ENCODE data around the gene SLC12A6. TPM values are rescaled to one million over a fixed set of nuclear protein-coding genes. Genes with fewer than 3 reads are reported as not detected.

SLC12A6 gene
- polyA plus RNA-seq, 1 donor from 2014 or later, result 7.3 TPM

- Histone ChIP-seq H4K20me1 (ENCODE audit: insufficient read depth) (no peaks in the 10 kb centered on the region), H3K27me3 (ENCODE audit: insufficient read depth, low read depth, low read length) (no peaks in the 10 kb centered on the region), H3K9me3 (ENCODE audit: low read length) (no peaks in the 10 kb centered on the region), H3K4me2 (ENCODE audit: low read length) (peak within 1 kb of the TSS; percentile 38), H3K9ac (ENCODE audit: low read length) (peak within 1 kb of the TSS; percentile 83), H3K36me3 (ENCODE audit: insufficient read depth, low read length) (no peaks in the 10 kb centered on the region), H3K9me2 (ENCODE audit: insufficient read depth, low read length) (no peaks in the 10 kb centered on the region), H3F3A (ENCODE audit: insufficient read depth, low read length, poor library complexity, severe bottlenecking) (no peaks in the 10 kb centered on the region), H3K79me2 (replicated peaks; ENCODE audit: insufficient read depth, low read length) (peaks cover 36% of the 10 kb centered on the region), H3K4me3 (ENCODE audit: low read length) (peak within 1 kb of the TSS; percentile 75), H2AFZ (ENCODE audit: low read depth, low read length) (peak within 1 kb of the TSS; percentile 53), H3K27ac (ENCODE audit: low read length) (peak within 1 kb of the TSS; percentile 51)
- TF ChIP-seq EZH2 (IDR thresholded peaks at IDR 0.05; ENCODE audit: borderline replicate concordance, insufficient read depth, low read length, poor library complexity, severe bottlenecking) (no peak), SMC3 (conservative IDR thresholded peaks at IDR 0.05; ENCODE audit: poor library complexity) (peak; percentile 95), EP300 (conservative IDR thresholded peaks at IDR 0.05; ENCODE audit: poor library complexity, severe bottlenecking) (no peak), MXI1 (conservative IDR thresholded peaks at IDR 0.05; ENCODE audit: poor library complexity, severe bottlenecking) (peak; percentile 83), RAD21 (conservative IDR thresholded peaks at IDR 0.05) (peak; percentile 87), TAF1 (IDR thresholded peaks at IDR 0.05; ENCODE audit: low read depth) (peak; percentile 77), POLR2AphosphoS5 (IDR thresholded peaks at IDR 0.05) (peak; percentile 60), CTCF (IDR thresholded peaks at IDR 0.05; ENCODE audit: poor library complexity, severe bottlenecking) (peak; percentile 97)
- TF ChIP-seq, protein P1, sequence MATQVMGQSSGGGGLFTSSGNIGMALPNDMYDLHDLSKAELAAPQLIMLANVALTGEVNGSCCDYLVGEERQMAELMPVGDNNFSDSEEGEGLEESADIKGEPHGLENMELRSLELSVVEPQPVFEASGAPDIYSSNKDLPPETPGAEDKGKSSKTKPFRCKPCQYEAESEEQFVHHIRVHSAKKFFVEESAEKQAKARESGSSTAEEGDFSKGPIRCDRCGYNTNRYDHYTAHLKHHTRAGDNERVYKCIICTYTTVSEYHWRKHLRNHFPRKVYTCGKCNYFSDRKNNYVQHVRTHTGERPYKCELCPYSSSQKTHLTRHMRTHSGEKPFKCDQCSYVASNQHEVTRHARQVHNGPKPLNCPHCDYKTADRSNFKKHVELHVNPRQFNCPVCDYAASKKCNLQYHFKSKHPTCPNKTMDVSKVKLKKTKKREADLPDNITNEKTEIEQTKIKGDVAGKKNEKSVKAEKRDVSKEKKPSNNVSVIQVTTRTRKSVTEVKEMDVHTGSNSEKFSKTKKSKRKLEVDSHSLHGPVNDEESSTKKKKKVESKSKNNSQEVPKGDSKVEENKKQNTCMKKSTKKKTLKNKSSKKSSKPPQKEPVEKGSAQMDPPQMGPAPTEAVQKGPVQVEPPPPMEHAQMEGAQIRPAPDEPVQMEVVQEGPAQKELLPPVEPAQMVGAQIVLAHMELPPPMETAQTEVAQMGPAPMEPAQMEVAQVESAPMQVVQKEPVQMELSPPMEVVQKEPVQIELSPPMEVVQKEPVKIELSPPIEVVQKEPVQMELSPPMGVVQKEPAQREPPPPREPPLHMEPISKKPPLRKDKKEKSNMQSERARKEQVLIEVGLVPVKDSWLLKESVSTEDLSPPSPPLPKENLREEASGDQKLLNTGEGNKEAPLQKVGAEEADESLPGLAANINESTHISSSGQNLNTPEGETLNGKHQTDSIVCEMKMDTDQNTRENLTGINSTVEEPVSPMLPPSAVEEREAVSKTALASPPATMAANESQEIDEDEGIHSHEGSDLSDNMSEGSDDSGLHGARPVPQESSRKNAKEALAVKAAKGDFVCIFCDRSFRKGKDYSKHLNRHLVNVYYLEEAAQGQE (IDR thresholded peaks at IDR 0.05; ENCODE audit: borderline replicate concordance), result peak; percentile 32
Observed at GRCh38 chr15:34209421-34210282, 127.9 kb downstream of the SLC12A6 start, which contains the start of gene KATNBL1. KATNBL1 (minus strand) TSS chr15:34210096; CDS start chr15:34163676, 46,420 bp downstream.

GRCh38 chr15:34206011-34206410 is 131.6 kb downstream of the SLC12A6 start:
- TF ChIP-seq POLR2AphosphoS5 (IDR thresholded peaks at IDR 0.05) (no peak), EP300 (conservative IDR thresholded peaks at IDR 0.05; ENCODE audit: poor library complexity, severe bottlenecking) (no peak), TAF1 (IDR thresholded peaks at IDR 0.05; ENCODE audit: low read depth) (no peak), RAD21 (conservative IDR thresholded peaks at IDR 0.05) (no peak), MXI1 (conservative IDR thresholded peaks at IDR 0.05; ENCODE audit: poor library complexity, severe bottlenecking) (no peak), EZH2 (IDR thresholded peaks at IDR 0.05; ENCODE audit: borderline replicate concordance, insufficient read depth, low read length, poor library complexity, severe bottlenecking) (no peak), CTCF (IDR thresholded peaks at IDR 0.05; ENCODE audit: poor library complexity, severe bottlenecking) (no peak), SMC3 (conservative IDR thresholded peaks at IDR 0.05; ENCODE audit: poor library complexity) (no peak)
- TF ChIP-seq, protein P1 (IDR thresholded peaks at IDR 0.05; ENCODE audit: borderline replicate concordance), result no peak
- H3K9me2 ChIP-seq (ENCODE audit: insufficient read depth, low read length), result no peaks in the 10 kb centered on the region
- no peaks in the 10 kb centered on the region for H3K36me3 ChIP-seq (ENCODE audit: insufficient read depth, low read length)
- H3K27me3 ChIP-seq (ENCODE audit: insufficient read depth, low read depth, low read length), result no peaks in the 10 kb centered on the region
- H4K20me1 ChIP-seq (ENCODE audit: insufficient read depth), result no peaks in the 10 kb centered on the region
- no peaks in the 10 kb centered on the region for H3K9me3 ChIP-seq (ENCODE audit: low read length)
- H3F3A ChIP-seq (ENCODE audit: insufficient read depth, low read length, poor library complexity, severe bottlenecking), result no peaks in the 10 kb centered on the region
- H3K4me3 ChIP-seq (ENCODE audit: low read length), result no peak overlapping the region
- H3K79me2 ChIP-seq (replicated peaks; ENCODE audit: insufficient read depth, low read length), result peaks cover 69% of the 10 kb centered on the region
- H3K27ac ChIP-seq (ENCODE audit: low read length), result no peak overlapping the region
- no peak overlapping the region for H3K4me2 ChIP-seq (ENCODE audit: low read length)
- no peak overlapping the region for H3K9ac ChIP-seq (ENCODE audit: low read length)
- H2AFZ ChIP-seq (ENCODE audit: low read depth, low read length), result no peak overlapping the region

Data from neural cell (in vitro differentiated cells).